Brain microvascular endothelial cell (primary cell): ENCODE results near the gene SLC16A6.

Experiments
- DNase-seq: peaks from one replicate; pipeline ENCODE4 v3.0.0-alpha.2; 2020
- H3K27ac ChIP-seq: fragments of 250-450 bp; sonication (Bioruptor Pico); 2 replicates; pipeline ENCODE4 v1.5.1; 2020; ENCODE audit warnings: mild to moderate bottlenecking, moderate library complexity
- H3K27me3 ChIP-seq: fragments of 250-450 bp; sonication (Bioruptor Pico); replicated peaks from 2 replicates; pipeline ENCODE4 v1.5.1; 2020; ENCODE audit warnings: mild to moderate bottlenecking
- H3K36me3 ChIP-seq: fragments of 250-450 bp; sonication (Bioruptor Pico); replicated peaks from 2 replicates; pipeline ENCODE4 v1.5.1; 2020; ENCODE audit warnings: mild to moderate bottlenecking
- H3K4me3 ChIP-seq: 2 replicates; pipeline ENCODE4 v1.5.1; 2011; ENCODE audit warnings: low read depth, mild to moderate bottlenecking, control low read depth, low read length, moderate library complexity
- in situ Hi-C: cut with HindIII; loops from 2 replicates; pipeline ENCODE4 v1.10.0; 2017; ENCODE audit warnings: low sequenced_read_pairs, low pct_ligation_motif_present
- TF ChIP-seq, protein P1 (sequence below): IDR thresholded peaks from 2 replicates; pipeline ENCODE4 v1.5.1; 2011; ENCODE audit warnings: low read depth, mild to moderate bottlenecking, moderate library complexity, low read length, control low read depth, inconsistent platforms; ENCODE audit errors: missing control alignments

SLC16A6 gene

GRCh38 chr17:68307443-68307842, 16.5 kb upstream of the SLC16A6 start:
- Histone ChIP-seq H3K36me3 (no peaks in the 10 kb centered on the region), H3K27me3 (no peaks in the 10 kb centered on the region), H3K27ac (no peak overlapping the region), H3K4me3 (no peak overlapping the region)
- TF ChIP-seq, protein P1, sequence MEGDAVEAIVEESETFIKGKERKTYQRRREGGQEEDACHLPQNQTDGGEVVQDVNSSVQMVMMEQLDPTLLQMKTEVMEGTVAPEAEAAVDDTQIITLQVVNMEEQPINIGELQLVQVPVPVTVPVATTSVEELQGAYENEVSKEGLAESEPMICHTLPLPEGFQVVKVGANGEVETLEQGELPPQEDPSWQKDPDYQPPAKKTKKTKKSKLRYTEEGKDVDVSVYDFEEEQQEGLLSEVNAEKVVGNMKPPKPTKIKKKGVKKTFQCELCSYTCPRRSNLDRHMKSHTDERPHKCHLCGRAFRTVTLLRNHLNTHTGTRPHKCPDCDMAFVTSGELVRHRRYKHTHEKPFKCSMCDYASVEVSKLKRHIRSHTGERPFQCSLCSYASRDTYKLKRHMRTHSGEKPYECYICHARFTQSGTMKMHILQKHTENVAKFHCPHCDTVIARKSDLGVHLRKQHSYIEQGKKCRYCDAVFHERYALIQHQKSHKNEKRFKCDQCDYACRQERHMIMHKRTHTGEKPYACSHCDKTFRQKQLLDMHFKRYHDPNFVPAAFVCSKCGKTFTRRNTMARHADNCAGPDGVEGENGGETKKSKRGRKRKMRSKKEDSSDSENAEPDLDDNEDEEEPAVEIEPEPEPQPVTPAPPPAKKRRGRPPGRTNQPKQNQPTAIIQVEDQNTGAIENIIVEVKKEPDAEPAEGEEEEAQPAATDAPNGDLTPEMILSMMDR, result no peak
- no peak for DNase-seq
- in situ Hi-C loops, result no loop called here

DNA sequence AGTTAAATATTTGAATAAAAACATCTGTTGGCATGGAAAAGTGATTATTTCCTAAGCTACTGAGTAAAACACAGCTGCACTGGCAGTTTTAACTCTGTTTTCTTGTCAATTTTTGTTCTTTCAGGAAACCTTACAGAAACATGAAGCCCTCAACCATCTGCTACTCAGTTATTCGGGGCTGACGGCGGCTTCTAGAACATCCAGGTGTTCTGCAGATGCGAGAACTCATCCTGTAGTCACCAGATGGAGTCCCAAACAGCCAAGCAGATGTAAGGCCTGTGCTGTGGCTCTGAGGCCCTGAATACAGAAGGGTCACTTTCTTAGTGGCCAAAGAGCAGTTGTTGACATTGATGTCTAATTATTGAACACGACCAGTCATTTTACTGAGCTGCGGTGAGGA, 15.9 kb upstream of the SLC16A6 start:
- Histone ChIP-seq H3K36me3 (no peaks in the 10 kb centered on the region), H3K4me3 (no peak overlapping the region), H3K27ac (no peak overlapping the region), H3K27me3 (no peaks in the 10 kb centered on the region)
- DNase-seq, result no peak
- in situ Hi-C loops, result no loop called here
- TF ChIP-seq, protein P1, result no peak

- H3K4me3 ChIP-seq, result no peak overlapping the region
- no peaks in the 10 kb centered on the region for H3K27me3 ChIP-seq
- no peak overlapping the region for H3K27ac ChIP-seq
- no peak for DNase-seq
- TF ChIP-seq, protein P1, result no peak
- in situ Hi-C loops, result no loop called here
- H3K36me3 ChIP-seq, result no peaks in the 10 kb centered on the region
Measured at GRCh38 chr17:68305142-68305541, 14.2 kb upstream of the SLC16A6 start.

DNA sequence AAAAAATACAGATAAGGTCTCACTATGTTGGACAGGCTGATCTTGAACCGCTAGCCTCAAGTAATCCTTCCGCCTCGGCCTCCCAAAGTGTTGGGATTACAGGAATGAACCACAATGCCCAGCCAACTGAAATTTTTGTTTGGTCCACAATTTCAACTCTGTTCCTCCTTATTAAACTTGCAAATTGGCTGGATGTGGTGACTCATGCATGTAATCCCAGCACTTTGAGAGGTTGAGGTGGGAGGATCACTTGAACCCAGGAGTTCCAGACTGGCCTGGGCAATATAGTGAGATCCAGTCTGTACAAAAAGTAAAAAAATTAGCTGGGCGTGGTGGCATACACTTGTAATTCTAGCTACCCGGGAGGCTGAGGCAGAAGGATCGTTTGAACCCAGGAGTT, 13.8 kb upstream of the SLC16A6 start:
- H3K4me3 ChIP-seq, result no peak overlapping the region
- no peaks in the 10 kb centered on the region for H3K27me3 ChIP-seq
- in situ Hi-C loops, result no loop called here
- TF ChIP-seq, protein P1, result no peak
- DNase-seq, result no peak
- no peak overlapping the region for H3K27ac ChIP-seq
- H3K36me3 ChIP-seq, result no peaks in the 10 kb centered on the region

- Histone ChIP-seq H3K4me3 (no peak overlapping the region), H3K36me3 (no peaks in the 10 kb centered on the region), H3K27ac (no peak overlapping the region), H3K27me3 (no peaks in the 10 kb centered on the region)
- in situ Hi-C loops, result no loop called here
- TF ChIP-seq, protein P1, result no peak
- no peak for DNase-seq
Measured at GRCh38 chr17:68302666-68303065, 11.7 kb upstream of the SLC16A6 start.

DNA sequence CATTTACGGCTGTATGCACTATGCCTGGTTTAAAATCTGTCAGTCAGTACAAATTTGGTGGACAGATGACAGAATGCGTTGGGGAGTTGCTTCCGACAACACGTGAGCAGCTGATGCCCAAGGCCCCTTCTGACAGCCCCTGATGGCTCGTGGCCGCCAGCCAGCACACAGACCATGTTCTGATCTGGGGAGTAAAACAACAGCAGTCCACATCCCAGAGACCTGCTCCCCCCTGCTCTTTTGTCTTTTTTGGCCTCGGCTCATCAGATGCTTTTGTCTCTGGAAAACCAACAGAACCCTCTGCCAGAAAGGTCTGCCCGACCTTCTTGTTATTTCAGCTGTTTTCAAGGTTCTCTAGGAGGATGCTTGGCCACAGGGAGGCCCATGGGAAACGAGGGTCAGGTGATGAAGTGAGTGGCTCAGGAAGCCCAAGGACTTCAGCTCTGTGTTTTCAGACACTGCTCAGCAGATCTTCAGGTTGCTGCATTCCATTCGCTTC, 11.2 kb upstream of the SLC16A6 start:
- peak; percentile 40 for DNase-seq
- Histone ChIP-seq H3K27ac (no peak overlapping the region), H3K4me3 (no peak overlapping the region), H3K27me3 (no peaks in the 10 kb centered on the region), H3K36me3 (no peaks in the 10 kb centered on the region)
- in situ Hi-C loops, result no loop called here
- TF ChIP-seq, protein P1, result no peak
